GM18519 (cell line): Measurements from ENCODE around the gene QSER1.

ENCODE experiments used
- ATAC-seq: cut with Tn5 transposase; IDR thresholded peaks from one replicate; pipeline ENCODE4 v1.9.1; 2021; ENCODE audit warnings: mild to moderate bottlenecking, moderate library complexity; ENCODE audit not compliant: unreplicated experiment, low FRiP score

The QSER1 gene

DNA sequence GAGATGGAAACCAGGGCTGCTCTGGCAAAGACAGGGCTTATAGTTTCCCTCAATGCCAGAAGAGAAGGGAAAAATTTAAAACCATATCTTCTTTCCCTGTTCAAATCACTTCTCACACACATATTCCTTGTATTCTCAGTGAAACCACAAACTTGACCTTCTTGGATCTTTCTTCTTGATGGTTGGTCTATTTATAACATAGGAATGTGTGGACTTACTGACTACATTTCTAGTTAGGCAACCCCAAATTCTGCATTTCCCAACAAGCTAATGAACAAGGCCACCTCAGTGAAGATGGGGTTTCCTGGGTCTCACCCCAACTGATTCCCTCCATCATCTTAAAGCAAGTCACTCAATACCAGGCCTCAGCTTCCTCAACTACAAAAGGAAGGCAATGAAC lies 3.8 kb upstream of the QSER1 start:
- no peak for ATAC-seq

- ATAC-seq: no peak
Observed at GRCh38 chr11:32890843-32891656, 1.6 kb upstream of the QSER1 start.

DNA sequence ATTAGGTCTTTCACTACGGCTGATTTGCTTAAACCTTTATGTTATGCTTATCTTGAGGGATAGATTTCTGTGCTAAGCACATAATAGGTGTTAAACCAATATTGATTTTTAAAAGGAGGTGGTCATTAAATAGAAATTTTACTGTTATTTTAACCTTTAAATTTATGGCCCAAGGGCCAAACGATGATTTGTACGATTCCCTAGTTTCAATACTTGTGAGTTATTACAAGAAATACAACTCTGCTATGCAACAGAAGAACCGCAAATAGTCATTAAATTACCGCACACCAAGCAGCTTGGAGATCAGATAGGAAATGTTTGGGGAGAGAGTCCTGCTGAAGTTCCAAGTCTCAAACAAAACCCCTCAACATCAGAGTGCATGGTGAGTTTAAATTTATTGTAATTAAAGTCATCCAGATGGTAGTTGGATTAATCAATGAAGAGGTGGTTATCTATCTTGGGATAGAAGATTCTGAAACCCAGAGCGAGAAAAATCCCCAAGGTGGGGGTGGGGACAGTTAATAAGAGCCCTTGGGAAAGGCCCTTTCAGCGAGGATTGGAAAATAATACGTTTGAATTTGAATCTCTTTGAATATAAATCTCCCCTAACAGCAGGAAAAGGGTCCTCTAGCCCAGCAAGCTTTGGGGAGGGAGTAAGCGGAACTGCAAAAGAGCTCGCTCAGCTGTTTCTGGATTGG lies 805 bp upstream of the QSER1 start:
- ATAC-seq: no peak

- ATAC-seq: no peak
Observed at GRCh38 chr11:32893093-32893342, 407 bp downstream of the QSER1 start.

- ATAC-seq: peak; percentile 17
Observed at GRCh38 chr11:32893343-32894148, 935 bp downstream of the QSER1 start.

- ATAC-seq: no peak
Observed at GRCh38 chr11:32894149-32894827, 1.7 kb downstream of the QSER1 start.

- ATAC-seq: no peak
Observed at GRCh38 chr11:32894921-32895320, 2.3 kb downstream of the QSER1 start.

- no peak for ATAC-seq
Observed at GRCh38 chr11:32895471-32895870, 2.9 kb downstream of the QSER1 start.

GRCh38 chr11:32897103-32897502 lies 4.5 kb downstream of the QSER1 start:
- ATAC-seq: no peak

DNA sequence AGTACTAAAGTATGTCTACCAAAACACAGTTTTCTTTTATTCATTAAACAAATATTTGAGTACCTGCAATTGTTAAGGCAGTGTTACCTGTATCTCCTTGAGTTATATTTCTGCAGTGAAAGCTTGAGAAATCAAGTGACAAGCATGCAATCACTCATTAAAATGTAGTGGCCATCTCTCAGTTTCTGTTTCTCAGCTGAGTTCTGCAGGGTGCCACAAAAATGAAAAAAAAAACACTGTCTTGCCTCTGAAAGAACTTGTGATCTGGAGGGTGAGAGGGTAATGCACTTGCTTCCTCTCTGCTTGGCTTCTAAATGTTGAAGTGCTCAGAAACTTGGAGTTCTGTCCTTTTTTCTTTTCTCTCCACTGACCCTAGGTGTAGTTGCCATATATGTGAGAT lies 6.8 kb downstream of the QSER1 start:
- ATAC-seq: no peak

DNA sequence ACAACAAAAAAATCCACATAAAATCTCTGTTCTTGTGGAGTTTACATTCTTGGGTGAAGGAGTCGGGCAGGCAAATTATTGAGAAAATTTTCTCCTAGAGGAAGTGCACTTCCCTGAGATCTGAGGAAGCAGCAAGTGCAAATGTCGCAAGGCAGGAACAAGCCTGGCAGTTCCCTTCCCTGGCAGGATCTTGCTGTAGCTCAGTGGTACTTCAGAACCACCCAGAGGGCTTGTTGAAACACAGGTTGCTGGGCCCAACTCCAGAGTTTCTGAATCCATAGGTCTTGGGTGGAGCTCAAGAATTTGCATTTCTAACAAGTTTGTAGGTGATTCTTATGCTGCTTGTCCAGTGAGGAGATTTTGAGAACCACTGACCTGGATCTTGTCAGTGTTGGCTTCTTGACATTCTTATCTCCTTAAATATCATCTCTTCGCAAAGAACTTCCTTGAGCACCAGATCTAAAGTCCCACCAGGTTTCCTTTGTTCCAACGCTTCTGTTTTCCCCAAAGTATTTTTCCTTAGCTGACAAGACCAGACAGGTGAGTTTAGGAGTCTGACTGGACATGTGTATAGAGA lies 9.6 kb downstream of the QSER1 start:
- no peak for ATAC-seq

DNA sequence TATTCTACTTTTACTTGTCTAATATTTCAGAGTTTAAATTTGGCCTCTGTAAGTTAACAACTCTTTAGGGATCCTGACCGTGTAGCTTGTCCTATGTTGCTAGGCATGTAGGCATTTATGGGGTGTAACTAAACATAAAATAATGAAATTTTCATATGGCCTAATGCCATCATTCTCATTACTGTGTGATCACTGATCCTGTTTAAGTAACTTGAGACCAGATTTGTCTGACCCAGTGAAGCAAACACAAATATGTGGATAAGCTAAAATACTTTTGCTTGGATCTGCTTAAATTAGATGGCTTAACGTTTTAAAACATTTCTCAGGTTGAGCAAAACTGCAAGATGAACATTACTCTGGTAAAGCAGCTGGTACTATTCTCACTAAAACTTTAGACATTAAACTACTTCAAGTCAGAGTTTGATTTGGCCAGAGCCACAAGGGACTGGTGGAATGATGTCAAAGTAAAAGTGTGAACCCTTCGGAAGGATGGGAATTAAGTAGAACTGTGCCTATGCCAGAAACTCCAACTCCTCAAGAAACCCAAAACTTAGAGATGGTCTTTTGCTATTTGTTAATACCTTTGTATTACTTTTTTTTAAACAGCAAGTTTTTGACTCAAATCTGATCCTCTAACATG lies 12.5 kb downstream of the QSER1 start:
- ATAC-seq: no peak

DNA sequence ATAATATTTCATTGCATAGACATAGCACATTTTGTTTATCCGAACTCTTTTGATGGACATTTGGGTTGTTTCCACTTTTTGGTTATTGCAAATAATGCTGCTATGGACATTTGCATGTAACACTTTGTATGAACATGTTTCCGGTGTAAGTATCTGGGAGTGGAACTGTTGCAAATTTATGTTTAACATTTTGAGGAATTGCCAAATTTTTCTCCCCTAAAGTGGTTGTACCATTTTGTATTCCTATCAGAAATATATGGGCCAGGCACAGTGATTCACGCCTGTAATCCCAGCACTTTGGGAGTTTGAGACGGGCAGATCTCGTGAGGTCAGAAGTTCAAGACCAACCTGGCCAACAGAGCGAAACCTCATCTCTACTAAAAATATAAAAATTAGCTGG lies 16.0 kb downstream of the QSER1 start:
- no peak for ATAC-seq

GRCh38 chr11:32911413-32911812 lies 18.8 kb downstream of the QSER1 start:
- ATAC-seq: no peak

GRCh38 chr11:32913445-32913844 lies 20.8 kb downstream of the QSER1 start:
- ATAC-seq: no peak

- ATAC-seq: no peak
Observed at GRCh38 chr11:32916361-32916760, 23.8 kb downstream of the QSER1 start.

GRCh38 chr11:32916994-32917393 lies 24.4 kb downstream of the QSER1 start:
- ATAC-seq: no peak

DNA sequence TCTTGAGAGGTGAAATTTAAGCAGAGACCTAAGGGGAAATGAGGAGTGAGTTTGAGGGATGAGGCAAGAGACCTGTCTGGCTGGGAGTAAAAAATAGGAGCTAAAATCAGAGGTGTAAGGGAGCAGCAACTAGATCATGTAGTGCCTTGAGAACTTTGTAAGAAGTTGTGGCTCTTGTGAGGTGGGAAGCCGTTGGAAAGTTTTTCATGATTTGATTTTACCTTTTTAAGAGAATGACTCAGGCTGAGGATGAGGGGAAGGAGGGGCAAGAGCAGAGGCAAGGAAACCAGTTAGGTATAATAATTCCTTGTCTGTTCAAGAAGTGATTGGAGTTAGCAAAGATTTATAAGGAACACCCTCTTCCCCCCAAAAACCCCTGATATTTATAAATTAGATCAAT lies 25.8 kb downstream of the QSER1 start:
- ATAC-seq: no peak

DNA sequence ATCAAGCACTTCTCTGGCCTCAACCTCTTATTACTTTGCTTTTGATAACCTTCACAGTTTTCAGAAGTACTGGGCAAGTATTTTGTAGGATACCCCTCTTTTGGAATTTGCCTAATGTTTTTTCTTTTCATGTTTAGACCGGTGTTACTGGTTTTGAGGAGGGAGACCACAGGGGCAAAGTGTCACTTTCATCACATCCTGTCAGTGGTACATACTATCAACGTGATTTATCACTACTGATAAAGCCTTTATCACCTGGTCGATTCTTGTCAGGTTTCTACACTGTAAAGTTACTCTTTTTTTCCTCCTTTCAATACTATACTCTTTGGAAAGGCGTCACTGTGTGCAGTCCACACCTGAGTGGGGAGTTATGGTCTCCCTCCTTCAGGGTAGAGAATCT lies 26.7 kb downstream of the QSER1 start:
- ATAC-seq: no peak

DNA sequence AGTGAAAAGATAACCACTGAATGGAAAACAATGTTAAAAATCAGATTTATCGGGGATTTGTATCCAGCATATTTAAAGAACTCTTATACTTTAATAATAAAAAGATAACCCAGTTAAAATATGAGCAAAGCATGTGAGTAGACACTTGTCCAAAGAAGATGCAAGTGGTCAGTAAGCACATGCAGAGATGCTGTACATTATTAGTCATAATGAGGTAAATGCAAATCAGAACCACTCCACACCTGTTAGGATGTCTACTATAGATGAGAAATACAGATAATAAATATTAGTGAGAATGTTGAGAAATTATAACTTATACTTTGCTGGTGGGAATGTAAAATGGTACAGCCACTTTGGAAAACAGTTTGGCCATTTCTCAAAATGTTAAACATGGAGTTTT lies 28.0 kb downstream of the QSER1 start:
- no peak for ATAC-seq
